ENCODE results near the gene STOX1. TPM values are rescaled to one million over a fixed set of nuclear protein-coding genes. Genes with fewer than 3 reads are reported as not detected.

Gene STOX1
- total RNA-seq, 2 donors from 2014 or later, result 4.5 to 5.2 TPM

Other genes starting within 250 kb of the STOX1 start
- gene CCAR1, start 106.3 kb upstream of the STOX1 start, total RNA-seq, result 100 to 1,000 TPM in 1 of 2 donors, 10 to 100 TPM in 1; 89.5 to 108 TPM
- 10 to 100 TPM; 38.0 to 46.5 TPM for gene DDX50, start 73.8 kb downstream of the STOX1 start, total RNA-seq
- gene DDX21, start 128.6 kb downstream of the STOX1 start, total RNA-seq, result 10 to 100 TPM; 64.7 to 78.7 TPM
- 10 to 100 TPM; 36.4 to 36.8 TPM for gene KIFBP, start 161.3 kb downstream of the STOX1 start, total RNA-seq